Mesenteric fat pad (tissue), 1 donor: ENCODE data around the gene SPATA1. TPM values are rescaled to one million over a fixed set of nuclear protein-coding genes. Genes with fewer than 3 reads are reported as not detected.
"Not testable (repeated sequence)": the region's sequence is repeated elsewhere in the genome, so short reads cannot be mapped to it uniquely, and the experiment has no call there.

Experiments used
- DNase-seq: peaks from one replicate; pipeline ENCODE4 v3.0.0-alpha.2; 2020; ENCODE audit warnings: low spot score
- long read RNA-seq: library from polyadenylated mRNA; unstranded; transcript quantifications from one replicate; pipeline ENCODE4 v2.0.0, GENCODE V29; 2020
- total RNA-seq: library from RNA; stranded (reverse); fragmentation: NEBNext Ultra II Directional; extraction: Animal tissue kit (Norgen Biotek cat#: 25700); gene quantifications from one replicate; pipeline ENCODE4 v1.2.1, GENCODE V29; 2021
- donor health status: DM: yes; HTN: yes; CAD: no.

SPATA1 gene
- total RNA-seq = 0.71 TPM
- long read RNA-seq, partial matches to known transcripts = 0 of 9 reads
- long read RNA-seq, other reads (novel, unspliced or antisense) = 9 of 9 reads

DNA sequence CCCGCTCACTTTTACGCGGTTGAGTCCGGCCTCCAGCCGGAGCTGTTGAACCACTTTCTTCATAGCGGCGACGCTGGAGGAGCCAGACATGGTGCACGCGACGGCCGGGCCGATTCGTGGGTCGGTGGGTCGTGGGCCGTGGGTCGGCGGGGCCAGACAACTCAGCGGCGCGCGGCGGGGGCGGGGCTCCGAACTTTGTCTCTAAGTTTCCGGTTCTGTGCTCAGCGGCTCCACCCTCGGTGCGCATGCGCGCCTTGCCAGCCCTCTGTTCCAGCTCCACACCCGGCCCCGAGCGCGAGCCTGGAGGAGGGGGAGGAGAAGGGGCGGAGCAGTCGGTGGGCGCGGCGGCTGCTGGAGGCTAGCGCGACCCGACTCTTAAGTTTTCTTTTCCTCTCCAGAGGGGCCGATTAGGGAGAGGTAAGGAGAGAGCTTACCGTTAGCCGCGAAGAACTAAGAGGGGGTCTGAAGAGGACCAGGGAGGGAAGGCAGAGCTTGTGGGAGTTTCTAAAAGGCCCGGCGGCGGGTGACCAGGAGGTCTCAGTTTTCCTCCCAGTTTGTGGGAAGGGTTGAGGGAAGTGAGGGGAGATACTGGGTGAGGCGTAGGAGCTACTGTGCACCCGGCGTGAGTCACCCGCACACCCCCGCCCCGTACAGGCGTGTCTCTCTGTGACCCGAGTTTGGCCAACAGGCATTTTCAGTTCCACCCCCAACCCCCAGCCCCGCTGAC lies at the start of gene SPATA1, which contains the start of gene GNG5:
Gene SPATA1, plus strand, starts transcription at position 385 of the 727 bp plus-strand sequence. CDS start 9,974 bp downstream, outside the sequence.
Gene GNG5, minus strand, starts transcription at position 580 of the 727 bp plus-strand sequence. Its CDS starts 490 bp downstream, at position 90.
- peak; percentile 100 for DNase-seq

DNA sequence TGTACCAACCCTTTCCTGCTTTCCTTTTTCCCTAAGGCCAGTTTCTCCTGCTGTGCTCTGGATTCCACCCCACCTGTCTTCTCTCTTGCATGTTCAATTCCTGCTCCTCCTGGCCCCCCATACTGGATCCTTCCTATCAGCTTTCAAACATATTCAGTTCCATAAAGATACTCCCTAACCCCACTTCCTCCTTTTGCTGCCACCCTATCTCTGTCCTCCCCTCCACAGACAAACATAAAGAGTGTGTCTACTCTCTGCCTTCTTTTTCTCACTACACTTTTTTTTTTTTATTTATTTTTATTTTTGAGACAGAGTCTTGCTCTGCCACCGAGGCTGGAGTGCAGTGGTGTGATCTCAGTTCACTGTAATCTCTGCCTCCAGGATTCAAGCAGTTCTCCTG lies 44.1 kb upstream of the SPATA1 start:
- no peak for DNase-seq

DNA sequence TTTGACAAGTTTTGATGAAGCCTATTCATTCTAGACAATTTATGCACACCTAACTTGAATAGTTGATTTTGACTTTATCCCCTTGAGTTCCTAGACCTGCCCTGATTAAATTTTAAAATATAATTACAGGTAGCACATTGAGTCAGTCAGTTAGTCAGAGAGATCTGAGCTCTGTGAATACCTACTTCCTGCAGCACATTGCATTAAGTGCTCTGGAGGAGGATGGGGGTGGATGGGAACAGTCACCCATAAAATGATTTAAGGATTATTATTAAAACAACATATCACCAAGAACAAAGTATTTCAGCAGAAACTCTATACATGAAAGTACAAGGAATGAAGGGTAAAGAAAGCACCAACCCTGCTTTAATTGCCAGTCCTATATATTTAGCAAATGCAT lies 38.9 kb upstream of the SPATA1 start:
- DNase-seq = no peak

DNA sequence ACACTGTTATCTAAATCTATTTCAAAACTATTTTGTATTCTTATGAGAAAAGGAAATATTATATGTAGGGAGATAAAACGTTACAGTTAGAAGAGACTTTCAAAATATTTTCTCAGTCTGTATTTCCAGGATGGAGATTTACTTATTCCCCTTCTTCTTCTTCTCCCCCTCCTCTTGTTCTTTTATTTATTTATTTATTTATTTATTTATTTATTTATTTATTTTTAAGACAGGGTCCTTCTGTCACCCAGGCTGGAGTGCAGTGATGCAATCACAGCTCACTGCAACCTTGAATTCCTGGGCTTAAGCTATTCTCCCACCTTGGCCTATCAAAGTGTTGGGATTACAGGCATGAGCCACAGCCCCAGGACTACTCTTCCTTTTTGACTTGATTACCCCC lies 30.0 kb upstream of the SPATA1 start:
- no peak for DNase-seq

DNA sequence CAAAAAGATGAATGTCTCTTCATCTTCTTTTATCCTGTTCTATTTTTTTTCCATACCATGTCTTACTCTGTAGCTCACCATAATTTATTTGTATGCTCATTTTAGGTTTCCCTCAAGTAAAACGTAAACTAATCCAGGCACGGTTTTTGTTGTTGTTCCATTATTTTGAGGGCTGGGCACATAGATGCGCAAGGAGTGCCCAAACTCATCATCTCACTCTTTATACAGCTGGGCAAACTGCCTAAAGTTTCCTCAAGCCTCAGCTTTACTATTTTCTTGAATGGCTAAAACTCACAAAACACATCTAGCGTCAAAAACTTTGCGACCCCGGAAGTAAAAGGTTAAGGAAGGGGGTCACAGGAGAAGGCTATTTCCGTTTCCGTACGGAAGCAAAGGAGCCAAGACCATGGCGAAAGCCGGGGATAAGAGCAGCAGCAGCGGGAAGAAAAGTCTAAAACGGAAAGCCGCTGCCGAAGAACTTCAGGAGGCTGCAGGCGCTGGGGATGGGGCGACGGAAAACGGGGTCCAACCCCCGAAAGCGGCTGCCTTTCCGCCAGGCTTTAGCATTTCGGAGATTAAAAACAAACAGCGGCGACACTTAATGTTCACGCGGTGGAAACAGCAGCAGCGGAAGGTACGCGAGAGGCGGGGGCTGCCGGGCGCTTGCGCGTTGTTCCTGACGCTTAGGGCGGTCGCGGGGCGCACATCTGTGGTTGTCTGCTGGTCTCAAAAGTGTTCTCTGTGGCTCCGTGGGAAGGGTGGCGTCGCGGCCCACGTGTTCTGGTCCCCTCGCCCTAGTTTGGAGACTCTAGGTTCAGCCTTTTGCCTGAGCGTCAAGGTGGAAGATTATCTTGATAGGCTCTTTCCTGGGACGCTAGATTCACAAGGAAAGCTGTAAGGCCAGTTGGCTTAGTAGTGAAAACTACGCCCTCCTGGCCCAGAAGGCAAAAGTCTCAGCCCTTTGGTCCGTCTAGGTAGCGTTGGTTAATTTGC lies 27.0 kb upstream of the SPATA1 start, which contains the start of gene RPF1:
Gene RPF1, plus strand, starts transcription at position 391 of the 993 bp plus-strand sequence. Its CDS starts 16 bp downstream, at position 407.
- no peak for DNase-seq

- DNase-seq = no peak
Observed at GRCh38 chr1:84479998-84480397, 26.2 kb upstream of the SPATA1 start.

DNA sequence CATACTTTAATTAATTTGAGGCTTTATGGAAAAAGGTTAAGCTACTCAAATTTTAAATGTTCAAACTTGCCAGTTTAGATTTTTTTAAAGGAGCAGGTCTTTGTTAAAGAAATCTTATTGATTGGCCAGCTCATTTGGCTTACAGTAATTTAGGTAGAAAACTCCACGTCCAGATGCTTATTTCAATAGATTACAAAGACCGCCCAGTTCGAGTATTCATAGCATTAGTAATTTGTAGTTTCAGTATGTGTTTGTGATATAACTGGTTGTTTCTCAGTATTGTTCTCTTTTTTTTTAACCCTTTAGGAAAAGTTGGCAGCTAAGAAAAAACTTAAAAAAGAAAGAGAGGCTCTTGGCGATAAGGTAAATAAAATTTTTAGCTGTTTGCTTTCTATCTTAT lies 25.5 kb upstream of the SPATA1 start:
- DNase-seq = no peak

DNA sequence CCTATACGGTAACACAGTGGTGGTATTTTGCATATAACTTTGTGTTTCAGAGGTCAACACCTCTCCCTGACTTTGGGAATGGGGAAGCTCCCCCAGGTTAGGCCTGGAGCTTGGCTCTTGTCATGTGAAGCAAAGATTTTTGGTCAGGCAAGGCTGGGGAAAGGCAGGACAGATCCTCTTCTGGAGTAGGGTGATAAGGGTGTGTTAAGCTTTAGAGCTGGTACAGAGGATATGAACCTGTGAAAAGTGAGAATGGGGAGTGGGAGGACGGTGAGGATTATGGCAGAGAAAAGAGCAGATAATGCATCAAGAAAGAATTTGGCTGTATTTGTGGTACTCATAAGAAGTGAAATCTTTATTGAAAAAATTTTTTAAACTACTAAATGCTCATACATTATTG lies 24.9 kb upstream of the SPATA1 start:
- no peak for DNase-seq

- no peak for DNase-seq
Observed at GRCh38 chr1:84488107-84488506, 18.1 kb upstream of the SPATA1 start.

GRCh38 chr1:84489766-84490165 lies 16.4 kb upstream of the SPATA1 start:
- DNase-seq = no peak

GRCh38 chr1:84492726-84493125 lies 13.5 kb upstream of the SPATA1 start:
- no peak for DNase-seq

DNA sequence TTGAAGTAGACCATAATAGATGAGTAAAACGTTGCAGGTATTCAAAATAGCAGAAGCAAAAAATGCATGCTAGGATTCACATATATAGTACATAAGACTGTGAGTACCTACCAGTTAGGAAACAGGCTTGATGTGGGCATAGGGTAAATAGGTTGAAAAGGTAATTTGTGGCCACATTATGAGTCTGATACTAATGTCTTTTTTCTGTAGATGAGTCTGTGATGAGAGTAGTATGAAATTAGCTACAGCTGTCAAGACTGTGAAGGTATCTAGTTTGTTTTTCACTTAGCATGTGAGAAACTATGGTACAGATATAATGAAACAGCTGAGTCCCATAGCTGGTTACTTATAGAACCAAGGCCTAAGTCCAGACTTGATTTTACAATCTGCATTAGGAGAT lies 12.4 kb upstream of the SPATA1 start:
- DNase-seq = no peak

DNA sequence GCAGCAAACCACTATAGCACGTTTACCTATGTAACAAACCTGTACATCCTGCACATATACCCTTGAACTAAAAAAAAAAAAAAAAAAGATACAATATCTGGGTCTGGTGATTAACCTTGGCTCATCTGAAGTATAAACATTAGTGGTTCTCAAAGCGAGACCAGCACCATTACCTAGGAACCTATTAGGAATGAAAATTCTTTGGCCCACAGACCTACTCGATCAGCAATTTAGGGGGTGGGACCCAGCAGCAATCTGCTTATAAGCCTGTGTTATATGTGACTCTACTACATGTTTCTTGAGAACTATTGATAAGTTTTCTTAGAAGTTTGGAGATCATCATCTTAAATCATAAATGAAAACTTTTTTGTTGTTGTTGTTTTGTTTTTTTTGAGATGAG lies 9.7 kb upstream of the SPATA1 start:
- DNase-seq = no peak

DNA sequence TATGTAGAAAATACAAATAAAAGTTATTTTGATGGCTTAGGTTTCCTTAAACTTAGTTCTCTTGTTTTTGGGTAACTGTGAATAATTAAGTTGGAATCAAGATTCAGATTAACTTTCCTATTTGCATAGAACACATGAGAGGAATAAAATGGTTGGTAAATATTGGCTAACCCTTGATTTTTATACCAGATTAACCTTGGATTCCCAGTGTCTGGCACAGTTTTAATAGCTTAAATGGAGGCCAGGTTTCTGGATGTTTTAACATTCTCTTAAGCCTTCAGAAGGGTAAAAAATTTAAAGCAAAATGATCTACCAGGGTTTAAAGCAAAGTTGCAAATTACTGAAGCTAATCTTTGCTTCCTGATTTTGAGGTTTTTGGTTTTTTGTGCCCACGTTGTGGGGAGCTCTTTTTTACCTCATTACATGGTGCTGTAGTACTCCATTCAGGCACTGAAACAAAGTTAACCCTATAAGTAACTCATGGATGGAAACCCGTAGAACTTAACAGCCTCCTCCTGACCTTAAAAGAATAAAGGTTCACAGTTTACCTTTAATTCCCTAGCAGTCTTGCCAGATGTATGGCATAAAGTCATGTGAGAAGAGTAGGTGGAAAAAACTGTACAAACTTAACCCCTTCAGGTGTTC lies 8.4 kb upstream of the SPATA1 start:
- DNase-seq = no peak

DNA sequence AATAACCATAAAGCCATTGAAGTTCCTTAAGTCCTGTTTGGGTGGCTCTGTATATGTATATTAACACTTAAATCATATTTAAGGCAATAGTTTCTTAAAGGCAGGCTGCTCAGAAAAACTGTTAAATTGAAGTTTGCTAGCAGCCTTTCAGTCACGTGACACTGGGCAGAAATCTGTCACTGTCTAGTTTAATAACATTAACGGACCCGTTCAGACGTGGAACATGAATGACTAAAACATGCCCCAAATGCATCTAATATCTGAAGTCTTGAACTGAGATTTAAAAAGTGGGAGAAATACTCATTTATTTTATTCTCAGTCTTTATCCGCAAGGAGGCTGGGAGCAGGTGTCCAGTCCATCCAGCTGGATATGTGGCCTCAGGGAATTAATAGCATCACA lies 3.3 kb upstream of the SPATA1 start:
- DNase-seq = no peak

GRCh38 chr1:84504580-84505492 lies 1.4 kb upstream of the SPATA1 start:
- DNase-seq = no peak

GRCh38 chr1:84505493-84506001 lies 639 bp upstream of the SPATA1 start:
- DNase-seq = no peak

DNA sequence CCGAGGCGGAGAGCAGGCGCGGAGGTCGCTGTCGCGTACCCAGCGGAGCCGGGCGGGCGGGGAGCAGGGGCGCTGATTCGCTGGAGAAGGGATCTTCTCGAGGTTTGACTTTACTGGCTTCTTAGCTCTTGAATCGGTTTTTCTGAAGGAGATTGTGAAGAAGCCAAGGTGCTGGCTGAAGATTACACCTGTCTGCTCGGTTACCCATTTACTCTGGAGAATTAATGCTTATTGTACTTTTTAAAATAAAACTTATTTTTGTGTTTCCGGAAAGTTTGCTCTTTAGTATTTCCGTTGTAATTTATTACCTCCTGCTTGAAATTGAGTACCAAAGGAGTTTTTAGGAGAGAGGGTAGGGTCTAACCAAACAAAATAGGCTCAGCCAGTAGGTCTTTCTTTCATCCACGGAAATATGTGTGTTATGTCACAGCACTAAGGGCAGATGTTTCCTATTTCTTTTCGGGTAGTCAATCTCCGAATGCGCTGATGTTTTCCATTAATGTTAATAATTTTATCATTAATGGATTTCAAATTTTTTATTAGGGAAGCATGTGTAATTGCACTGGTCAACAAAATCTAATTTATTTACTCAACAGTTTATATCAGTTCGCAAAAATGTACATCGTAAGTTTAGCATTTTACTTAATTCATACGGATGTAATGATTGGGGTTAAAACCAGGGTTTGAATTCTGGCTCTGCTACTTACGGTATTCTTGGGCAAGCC lies 705 bp downstream of the SPATA1 start:
- no peak for DNase-seq

- DNase-seq = not testable (repeated sequence)
Observed at GRCh38 chr1:84507887-84508286, 1.7 kb downstream of the SPATA1 start.
